C4-2B (cell line): ENCODE measurements around the gene BTNL9.
A peak's percentile ranks its signal among the peaks of the same experiment; 100 is the strongest.
"Not testable (repeated sequence)": the region's sequence is repeated elsewhere in the genome, so short reads cannot be mapped to it uniquely, and the experiment has no call there.

ENCODE experiments used
- H3K27ac ChIP-seq: fragments of 450-650 bp; 2 replicates; pipeline ENCODE4 v1.5.1; 2017
- ZFX ChIP-seq: fragments of 450-650 bp; IDR thresholded peaks from 2 replicates; pipeline ENCODE4 v1.6.1; 2017
- TF ChIP-seq, protein P1 (sequence below): fragments of 450-650 bp; conservative IDR thresholded peaks from 2 replicates; pipeline ENCODE4 v1.5.1; 2017; ENCODE audit warnings: mild to moderate bottlenecking

The BTNL9 gene

DNA sequence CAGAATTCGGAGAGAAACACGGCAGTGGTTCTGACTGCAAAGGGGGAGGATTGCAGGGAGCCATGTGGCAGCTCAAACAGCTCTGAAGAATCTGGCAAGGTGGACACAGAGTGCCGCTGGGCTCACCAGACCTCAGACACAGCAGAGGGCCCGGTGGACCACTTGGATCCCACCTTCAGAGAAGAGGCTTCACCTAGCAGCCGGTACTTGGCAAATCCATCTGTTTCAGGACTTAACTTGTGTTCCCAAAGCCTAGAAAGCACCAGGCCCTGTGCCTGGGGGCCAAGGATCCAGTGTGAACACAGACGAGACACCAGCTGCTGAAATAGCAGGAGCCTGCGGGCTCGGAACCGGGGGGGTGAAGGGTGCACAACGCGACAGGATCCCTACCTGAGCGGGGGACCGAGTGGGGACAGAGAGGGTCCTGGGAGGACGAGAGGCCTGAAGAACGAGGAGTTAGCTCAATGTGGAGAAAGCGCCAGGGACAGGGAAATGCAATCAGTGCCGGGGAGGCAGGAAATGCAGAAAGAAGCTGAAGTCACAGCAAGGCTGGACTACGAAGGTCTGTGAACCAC lies 44.6 kb downstream of the BTNL9 start:
- H3K27ac ChIP-seq: no peak overlapping the region
- TF ChIP-seq ZFX: no peak
- TF ChIP-seq, protein P1, sequence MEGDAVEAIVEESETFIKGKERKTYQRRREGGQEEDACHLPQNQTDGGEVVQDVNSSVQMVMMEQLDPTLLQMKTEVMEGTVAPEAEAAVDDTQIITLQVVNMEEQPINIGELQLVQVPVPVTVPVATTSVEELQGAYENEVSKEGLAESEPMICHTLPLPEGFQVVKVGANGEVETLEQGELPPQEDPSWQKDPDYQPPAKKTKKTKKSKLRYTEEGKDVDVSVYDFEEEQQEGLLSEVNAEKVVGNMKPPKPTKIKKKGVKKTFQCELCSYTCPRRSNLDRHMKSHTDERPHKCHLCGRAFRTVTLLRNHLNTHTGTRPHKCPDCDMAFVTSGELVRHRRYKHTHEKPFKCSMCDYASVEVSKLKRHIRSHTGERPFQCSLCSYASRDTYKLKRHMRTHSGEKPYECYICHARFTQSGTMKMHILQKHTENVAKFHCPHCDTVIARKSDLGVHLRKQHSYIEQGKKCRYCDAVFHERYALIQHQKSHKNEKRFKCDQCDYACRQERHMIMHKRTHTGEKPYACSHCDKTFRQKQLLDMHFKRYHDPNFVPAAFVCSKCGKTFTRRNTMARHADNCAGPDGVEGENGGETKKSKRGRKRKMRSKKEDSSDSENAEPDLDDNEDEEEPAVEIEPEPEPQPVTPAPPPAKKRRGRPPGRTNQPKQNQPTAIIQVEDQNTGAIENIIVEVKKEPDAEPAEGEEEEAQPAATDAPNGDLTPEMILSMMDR: no peak

- TF ChIP-seq, protein P1: no peak
- TF ChIP-seq ZFX: no peak
- no peak overlapping the region for H3K27ac ChIP-seq
Observed at GRCh38 chr5:181086026-181086883, 46.2 kb downstream of the BTNL9 start.

DNA sequence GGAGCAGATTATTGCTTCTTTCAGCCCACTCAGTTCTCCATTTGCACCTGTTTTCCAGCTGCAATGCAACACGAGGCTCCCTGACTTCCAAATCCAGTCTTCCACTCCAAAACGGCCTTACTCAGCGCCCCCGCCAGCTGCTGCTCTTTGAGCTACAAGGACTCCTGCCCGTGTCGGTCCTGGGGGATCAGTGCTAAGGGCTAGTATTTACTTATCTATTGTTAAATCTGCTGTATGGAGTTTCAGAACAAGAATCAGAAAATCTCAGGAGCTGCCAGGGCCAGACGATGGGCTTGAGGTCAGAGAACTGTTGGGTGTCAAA lies 46.8 kb downstream of the BTNL9 start:
- H3K27ac ChIP-seq: no peak overlapping the region
- TF ChIP-seq ZFX: no peak
- TF ChIP-seq, protein P1: no peak

- H3K27ac ChIP-seq: no peak overlapping the region
- no peak for TF ChIP-seq ZFX
- TF ChIP-seq, protein P1: no peak
Observed at GRCh38 chr5:181087309-181087708, 47.2 kb downstream of the BTNL9 start.

DNA sequence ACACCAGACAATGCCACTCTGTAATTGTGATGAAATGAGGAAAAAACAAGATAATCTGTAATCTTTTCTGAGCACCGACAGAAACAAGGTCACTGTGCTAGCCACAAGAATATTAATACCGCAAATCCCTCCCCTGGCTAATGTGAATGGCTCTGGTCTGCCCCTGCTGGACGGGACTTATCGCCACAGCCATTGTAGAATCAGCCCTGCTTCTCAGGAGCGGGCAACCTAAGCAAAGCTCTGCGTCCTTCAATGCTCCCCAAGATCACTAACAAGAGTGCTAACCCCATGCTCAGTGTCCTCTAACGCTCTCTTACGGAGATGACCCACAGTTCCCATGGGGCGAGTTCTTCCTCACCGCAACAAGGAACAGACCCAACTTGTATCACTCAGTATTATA lies 48.2 kb downstream of the BTNL9 start:
- TF ChIP-seq ZFX: no peak
- TF ChIP-seq, protein P1: peak; percentile 69
- H3K27ac ChIP-seq: no peak overlapping the region

DNA sequence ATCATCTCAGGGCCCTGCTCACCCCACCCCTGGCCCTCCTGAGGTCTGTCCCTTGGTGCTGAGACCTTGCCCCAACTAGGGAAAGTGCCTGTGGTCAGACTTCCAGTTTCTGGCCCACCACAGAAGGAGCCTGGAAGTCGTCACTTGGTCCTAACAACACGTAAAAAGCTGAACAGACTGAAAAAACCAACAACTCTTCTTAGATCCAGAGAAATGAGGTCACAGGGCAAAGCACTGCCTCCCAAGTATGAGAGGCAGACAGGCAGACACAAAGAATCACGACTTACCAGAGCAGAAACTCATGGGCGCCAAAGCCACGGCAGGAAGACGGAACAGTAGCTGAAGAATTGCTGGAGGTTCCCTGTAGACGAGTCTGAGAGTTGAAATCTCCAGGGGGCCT lies 52.4 kb downstream of the BTNL9 start:
- no peak for TF ChIP-seq ZFX
- TF ChIP-seq, protein P1: no peak
- no peak overlapping the region for H3K27ac ChIP-seq

DNA sequence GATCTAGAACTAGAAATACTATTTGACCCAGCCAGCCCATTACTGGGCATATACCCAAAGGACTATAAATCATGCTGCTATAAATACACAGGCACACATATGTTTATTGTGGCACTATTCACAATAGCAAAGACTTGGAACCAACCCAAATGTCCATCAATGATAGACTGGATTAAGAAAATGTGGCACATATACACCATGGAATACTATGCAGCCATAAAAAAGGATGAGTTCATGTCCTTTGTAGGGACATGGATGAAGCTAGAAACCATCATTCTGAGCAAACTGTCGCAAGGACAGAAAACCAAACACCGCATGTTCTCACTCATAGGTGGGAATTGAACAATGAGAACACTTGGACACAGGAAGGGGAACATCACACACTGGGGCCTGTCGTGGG lies 55.1 kb downstream of the BTNL9 start:
- not testable (repeated sequence) for H3K27ac ChIP-seq

- H3K27ac ChIP-seq: not testable (repeated sequence)
Observed at GRCh38 chr5:181096721-181097382, 56.8 kb downstream of the BTNL9 start.

GRCh38 chr5:181097383-181097753 lies 57.3 kb downstream of the BTNL9 start:
- not testable (repeated sequence) for H3K27ac ChIP-seq

DNA sequence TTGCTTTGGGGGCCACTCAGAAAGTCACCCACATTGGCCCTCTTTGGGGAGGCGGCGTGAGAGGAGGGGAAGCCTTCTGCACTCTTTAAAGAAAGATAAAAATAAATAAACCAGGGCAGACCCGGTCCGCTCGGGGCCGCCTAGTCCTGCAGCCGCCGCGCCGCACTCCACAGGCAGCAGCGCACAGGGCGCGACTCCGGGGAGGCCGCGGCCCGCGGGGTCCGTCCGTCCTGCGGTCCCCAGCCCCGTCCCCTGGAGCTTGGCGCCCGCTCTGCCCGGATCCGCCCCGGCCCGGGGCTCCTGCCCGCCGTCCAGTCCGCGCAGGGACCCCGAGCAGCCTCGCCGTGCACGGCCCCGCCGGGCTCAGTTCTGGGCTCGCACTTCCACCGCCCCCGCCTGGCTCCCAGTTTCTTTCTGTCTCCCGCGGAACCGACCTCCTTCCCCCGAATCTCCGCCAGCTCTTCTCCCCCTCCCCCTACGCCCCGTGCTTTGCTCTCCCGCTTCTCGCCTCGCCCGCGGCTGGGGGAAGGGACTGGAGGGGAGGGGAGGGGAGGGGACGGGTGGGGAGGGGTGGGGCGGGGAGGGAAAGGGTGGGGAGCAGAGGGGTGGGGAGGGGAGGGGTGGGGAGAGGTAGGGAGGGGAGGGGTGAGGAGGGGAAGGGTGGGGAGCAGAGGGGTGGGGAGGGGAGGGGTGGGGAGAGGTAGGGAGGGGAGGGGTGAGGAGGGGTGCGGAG lies 57.9 kb downstream of the BTNL9 start:
- H3K27ac ChIP-seq: not testable (repeated sequence)
